Activated T-helper 1 cell treated with anti-CD3 and anti-CD28 coated beads, Interleukin-12 subunit alpha, Interleukin-12 subunit beta, Interleukin-2, Interleukin-4 antibody, amounts not matched to agents 30 ng/mL and 10 ng/mL and 1 ng/mL, durations not matched to agents 14 hours and 24 hours and 36 hours (primary cell): ENCODE results near the gene METRNL. TPM values are rescaled to one million over a fixed set of nuclear protein-coding genes. Genes with fewer than 3 reads are reported as not detected.
"Not testable (repeated sequence)": the region's sequence is repeated elsewhere in the genome, so short reads cannot be mapped to it uniquely, and the experiment has no call there.

ENCODE experiments used
- DNase-seq: peaks from one replicate; pipeline ENCODE4 v3.0.0; 2021; ENCODE audit warnings: low spot score
- H3K27ac Mint-ChIP-seq: one replicate; pipeline ENCODE4 v1.8.0; 2021; ENCODE audit warnings: mild to moderate bottlenecking, mixed read lengths
- H3K27me3 Mint-ChIP-seq: one replicate; pipeline ENCODE4 v1.8.0; 2022; ENCODE audit warnings: mild to moderate bottlenecking, moderate library complexity, mixed read lengths; ENCODE audit not compliant: insufficient read depth
- H3K36me3 Mint-ChIP-seq: one replicate; pipeline ENCODE4 v1.8.0; 2021; ENCODE audit warnings: low read depth, mixed read lengths
- H3K4me1 Mint-ChIP-seq: one replicate; pipeline ENCODE4 v1.8.0; 2021; ENCODE audit warnings: low read depth, mixed read lengths
- H3K4me3 Mint-ChIP-seq: one replicate; pipeline ENCODE4 v1.8.0; 2021; ENCODE audit warnings: mild to moderate bottlenecking, moderate library complexity, mixed read lengths
- H3K9me3 Mint-ChIP-seq: one replicate; pipeline ENCODE4 v1.8.0; 2021; ENCODE audit warnings: mixed read lengths
- intact Hi-C: fragments of 100-400 bp; cut with micrococcal nuclease; formaldehyde crosslinking; loops from one replicate; pipeline ENCODE4 v1.15.1; 2024
- total RNA-seq: library from RNA; stranded (reverse); gene quantifications from 2 replicates; pipeline ENCODE4 v1.2.3, GENCODE V29; 2022

Gene METRNL, protein sequence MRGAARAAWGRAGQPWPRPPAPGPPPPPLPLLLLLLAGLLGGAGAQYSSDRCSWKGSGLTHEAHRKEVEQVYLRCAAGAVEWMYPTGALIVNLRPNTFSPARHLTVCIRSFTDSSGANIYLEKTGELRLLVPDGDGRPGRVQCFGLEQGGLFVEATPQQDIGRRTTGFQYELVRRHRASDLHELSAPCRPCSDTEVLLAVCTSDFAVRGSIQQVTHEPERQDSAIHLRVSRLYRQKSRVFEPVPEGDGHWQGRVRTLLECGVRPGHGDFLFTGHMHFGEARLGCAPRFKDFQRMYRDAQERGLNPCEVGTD
- 31.1 and 31.4 TPM in 2 replicates for total RNA-seq

DNA sequence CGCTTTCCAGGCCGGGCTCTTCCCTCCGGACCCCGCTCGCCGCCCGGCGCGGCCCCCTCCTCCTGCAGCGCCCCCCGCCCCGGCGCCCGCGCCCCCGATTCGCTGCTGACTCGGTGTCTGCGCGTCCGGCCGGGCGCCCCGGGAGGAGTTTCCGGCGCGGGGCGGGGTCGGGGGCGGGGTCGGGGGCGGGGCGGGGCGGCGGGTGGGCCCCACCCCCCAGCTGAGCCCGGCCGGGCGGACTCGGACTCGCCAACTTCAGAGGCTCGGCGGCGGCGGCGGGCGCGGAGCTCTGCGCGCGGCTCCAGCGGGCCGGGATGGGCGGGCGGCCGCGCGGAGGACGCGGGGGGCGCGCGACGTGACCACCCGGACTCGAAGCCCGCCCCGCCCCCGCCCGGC, at the start of gene METRNL:
Gene METRNL, plus strand, starts transcription at position 258 of the 396 bp plus-strand sequence. CDS start 207 bp downstream, outside the sequence.
- peaks cover 11% of the 10 kb centered on the region for H3K27me3 Mint-ChIP-seq
- H3K36me3 Mint-ChIP-seq = peaks cover 12% of the 10 kb centered on the region
- peak; percentile 51 for DNase-seq
- intact Hi-C loops = loop anchor here (1.0 kb wide), 1 partner anchor 28 kb away; no protein-coding TSS in a partner anchor
- H3K27ac Mint-ChIP-seq = no peak within 1 kb of the TSS
- peaks cover 28% of the 10 kb centered on the region for H3K4me1 Mint-ChIP-seq
- peak within 1 kb of the TSS; percentile 58 for H3K4me3 Mint-ChIP-seq
- no peaks in the 10 kb centered on the region for H3K9me3 Mint-ChIP-seq

DNA sequence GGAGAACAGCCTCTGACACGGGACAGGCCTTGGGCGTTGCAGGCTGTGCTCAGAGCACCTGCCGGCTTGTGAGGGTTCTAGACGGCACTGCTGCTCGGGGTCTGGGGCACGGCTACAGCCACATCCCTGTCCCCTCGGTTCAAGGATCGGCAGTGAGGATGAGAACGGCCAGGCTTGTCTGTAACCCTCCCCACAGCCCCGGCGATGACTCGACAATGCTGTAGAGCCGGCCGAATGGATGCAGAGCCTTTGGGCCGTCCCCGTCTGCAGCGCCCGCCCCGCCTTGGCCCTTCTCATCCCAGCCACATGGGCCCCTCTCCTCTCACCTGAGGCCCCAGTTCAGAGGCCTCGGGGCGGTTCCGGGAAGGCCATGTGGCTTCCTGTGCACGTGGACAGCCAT, 49.0 kb upstream of the METRNL start:
- intact Hi-C loops = no loop called here
- no peak for DNase-seq
- Mint-ChIP-seq H3K4me3 (no peak overlapping the region), H3K27me3 (no peaks in the 10 kb centered on the region), H3K36me3 (peaks cover 17% of the 10 kb centered on the region), H3K9me3 (no peaks in the 10 kb centered on the region), H3K4me1 (no peaks in the 10 kb centered on the region), H3K27ac (no peak overlapping the region)

DNA sequence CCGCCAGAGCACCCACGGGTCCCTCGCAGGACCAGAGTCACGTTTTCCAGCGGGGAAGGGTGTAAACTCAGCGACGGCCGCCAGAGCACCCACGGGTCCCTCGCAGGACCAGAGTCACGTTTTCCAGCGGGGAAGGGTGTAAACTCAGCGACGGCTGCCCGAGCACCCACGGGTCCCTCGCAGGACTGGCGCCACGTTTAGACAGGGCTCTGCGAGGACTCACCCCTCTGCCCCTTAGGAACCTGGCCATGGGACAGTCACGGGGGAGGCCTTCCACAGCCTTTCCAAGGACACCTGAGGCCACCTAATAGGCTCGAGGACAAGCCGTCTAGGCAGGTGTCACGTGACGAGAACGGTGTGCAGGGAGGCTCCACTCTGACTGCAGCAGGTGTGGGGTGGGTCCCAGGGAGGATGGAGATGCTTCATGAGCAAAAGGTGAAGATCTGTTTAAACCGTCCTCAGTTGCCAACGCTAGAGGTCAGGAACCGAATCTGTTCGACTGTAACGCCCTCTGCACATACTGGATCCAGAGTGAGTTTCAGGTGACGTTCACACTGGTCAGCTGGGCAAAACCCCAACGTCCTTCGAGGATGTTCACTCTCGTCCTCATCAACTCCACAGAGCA, 48.0 kb upstream of the METRNL start:
- no peak for DNase-seq
- Mint-ChIP-seq H3K4me3 (no peak overlapping the region), H3K9me3 (no peaks in the 10 kb centered on the region), H3K27ac (no peak overlapping the region), H3K36me3 (peaks cover 23% of the 10 kb centered on the region), H3K4me1 (no peaks in the 10 kb centered on the region), H3K27me3 (no peaks in the 10 kb centered on the region)
- intact Hi-C loops = no loop called here

DNA sequence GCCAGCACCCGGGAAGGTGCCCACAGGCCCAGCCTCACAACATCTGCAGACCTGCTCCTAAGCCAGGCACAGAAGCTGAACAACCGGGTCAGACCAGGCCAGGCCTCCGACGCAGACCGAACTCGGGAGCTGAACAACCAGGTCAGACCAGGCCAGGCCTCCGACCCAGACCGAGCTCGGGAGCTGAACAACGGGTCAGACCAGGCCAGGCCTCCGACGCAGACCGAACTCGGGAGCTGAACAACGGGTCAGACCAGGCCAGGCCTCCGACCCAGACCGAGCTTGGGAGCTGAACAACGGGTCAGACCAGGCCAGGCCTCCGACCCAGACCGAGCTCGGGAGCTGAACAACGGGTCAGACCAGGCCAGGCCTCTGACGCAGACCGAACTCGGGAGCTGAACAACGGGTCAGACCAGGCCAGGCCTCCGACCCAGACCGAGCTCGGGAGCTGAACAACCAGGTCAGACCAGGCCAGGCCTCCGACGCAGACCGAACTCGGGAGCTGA, 47.4 kb upstream of the METRNL start:
- H3K27ac Mint-ChIP-seq, DNase-seq, H3K4me3 Mint-ChIP-seq, intact Hi-C loops, H3K9me3 Mint-ChIP-seq, H3K4me1 Mint-ChIP-seq, H3K27me3 Mint-ChIP-seq: not testable (repeated sequence)
- H3K36me3 Mint-ChIP-seq = peaks cover 26% of the 10 kb centered on the region

DNA sequence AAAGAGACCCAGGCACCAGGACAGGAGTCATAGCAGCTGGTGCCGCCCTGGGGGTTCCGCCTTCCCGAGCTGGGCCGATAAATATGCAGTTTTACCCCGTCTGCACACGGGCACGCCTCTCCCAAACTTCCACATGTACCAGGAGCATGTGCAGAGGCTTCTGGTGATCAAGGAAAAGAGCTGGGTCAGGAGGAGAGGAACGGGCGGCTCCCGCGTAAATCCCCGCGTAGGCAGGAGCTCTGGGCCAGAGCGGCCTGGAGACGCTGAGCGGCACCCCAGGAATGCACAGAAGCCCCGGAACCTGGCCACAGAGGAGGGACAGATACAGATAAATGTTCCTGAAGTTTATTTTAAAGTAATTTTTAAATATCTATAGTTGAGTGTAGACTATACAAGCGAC, 46.6 kb upstream of the METRNL start:
- Mint-ChIP-seq H3K9me3 (no peaks in the 10 kb centered on the region), H3K4me1 (no peaks in the 10 kb centered on the region), H3K27me3 (no peaks in the 10 kb centered on the region), H3K27ac (no peak overlapping the region), H3K36me3 (peaks cover 27% of the 10 kb centered on the region), H3K4me3 (no peak overlapping the region)
- DNase-seq = no peak
- intact Hi-C loops = no loop called here

DNA sequence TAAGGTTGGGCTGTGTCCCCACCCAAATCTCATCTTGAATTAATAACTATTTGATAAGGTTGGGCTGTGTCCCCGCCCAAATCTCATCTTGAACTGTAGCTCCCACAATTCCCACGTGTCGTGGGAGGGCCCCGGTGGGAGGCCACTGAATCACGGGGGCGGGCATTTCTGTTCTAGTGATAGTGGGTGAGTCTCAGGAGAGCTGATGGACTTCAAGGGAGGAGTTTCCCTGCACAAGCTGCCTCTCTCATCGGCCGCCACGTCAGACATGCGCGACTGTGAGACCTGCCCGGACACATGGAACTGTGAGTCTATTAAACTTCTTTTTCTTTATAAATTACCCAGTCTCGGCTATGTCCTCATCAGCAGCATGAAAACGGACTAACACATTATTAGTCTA, 44.9 kb upstream of the METRNL start:
- H3K36me3 Mint-ChIP-seq = peaks cover 29% of the 10 kb centered on the region
- H3K27me3 Mint-ChIP-seq = no peaks in the 10 kb centered on the region
- no peak for DNase-seq
- H3K4me1 Mint-ChIP-seq = no peaks in the 10 kb centered on the region
- no peaks in the 10 kb centered on the region for H3K9me3 Mint-ChIP-seq
- no peak overlapping the region for H3K4me3 Mint-ChIP-seq
- H3K27ac Mint-ChIP-seq = no peak overlapping the region
- intact Hi-C loops = no loop called here

DNA sequence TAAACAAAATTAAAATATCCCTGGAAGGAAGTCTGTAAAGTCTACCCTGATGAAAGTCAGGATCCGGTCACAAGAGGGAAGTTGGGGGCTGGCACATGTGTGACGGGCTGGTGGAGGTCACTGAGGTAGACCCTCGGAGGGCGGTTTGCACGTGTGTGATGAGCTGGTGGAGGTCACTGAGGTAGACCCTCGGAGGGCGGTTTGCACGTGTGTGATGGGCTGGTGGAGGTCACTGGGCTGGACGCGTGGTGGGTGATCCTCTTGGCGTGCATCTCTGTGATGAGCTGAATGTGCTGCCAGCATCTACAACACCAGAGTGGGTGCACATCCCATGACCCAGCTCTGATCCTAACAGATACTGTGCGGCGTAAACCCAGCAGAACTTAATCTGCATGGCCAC, 43.7 kb upstream of the METRNL start:
- DNase-seq = no peak
- H3K9me3 Mint-ChIP-seq = peaks cover 7% of the 10 kb centered on the region
- no peaks in the 10 kb centered on the region for H3K27me3 Mint-ChIP-seq
- intact Hi-C loops = no loop called here
- no peak overlapping the region for H3K4me3 Mint-ChIP-seq
- peaks cover 30% of the 10 kb centered on the region for H3K36me3 Mint-ChIP-seq
- H3K4me1 Mint-ChIP-seq = no peaks in the 10 kb centered on the region
- H3K27ac Mint-ChIP-seq = no peak overlapping the region

DNA sequence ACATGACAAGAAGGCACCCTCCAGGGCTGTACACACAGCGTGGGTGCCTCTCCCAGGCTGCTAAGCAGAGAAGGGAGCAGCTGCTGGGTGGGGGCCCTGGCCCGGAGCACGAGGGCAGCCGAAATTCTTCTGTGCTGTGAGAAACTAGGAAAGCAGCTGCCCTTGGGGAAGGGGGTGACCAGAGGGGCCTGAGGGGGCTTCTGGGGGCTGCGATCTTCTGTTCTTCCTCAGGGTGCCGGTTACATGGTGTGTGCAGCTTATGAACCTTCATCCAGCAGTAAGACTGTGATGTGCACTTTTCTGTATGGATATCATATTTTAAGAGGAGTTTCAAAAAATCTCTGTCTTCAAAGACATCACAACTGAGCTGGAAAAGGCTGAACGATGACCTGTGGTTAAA, 43.2 kb upstream of the METRNL start:
- intact Hi-C loops = no loop called here
- DNase-seq = no peak
- Mint-ChIP-seq H3K4me3 (no peak overlapping the region), H3K27ac (no peak overlapping the region), H3K36me3 (peaks cover 34% of the 10 kb centered on the region), H3K27me3 (no peaks in the 10 kb centered on the region), H3K9me3 (peaks cover 11% of the 10 kb centered on the region), H3K4me1 (no peaks in the 10 kb centered on the region)

DNA sequence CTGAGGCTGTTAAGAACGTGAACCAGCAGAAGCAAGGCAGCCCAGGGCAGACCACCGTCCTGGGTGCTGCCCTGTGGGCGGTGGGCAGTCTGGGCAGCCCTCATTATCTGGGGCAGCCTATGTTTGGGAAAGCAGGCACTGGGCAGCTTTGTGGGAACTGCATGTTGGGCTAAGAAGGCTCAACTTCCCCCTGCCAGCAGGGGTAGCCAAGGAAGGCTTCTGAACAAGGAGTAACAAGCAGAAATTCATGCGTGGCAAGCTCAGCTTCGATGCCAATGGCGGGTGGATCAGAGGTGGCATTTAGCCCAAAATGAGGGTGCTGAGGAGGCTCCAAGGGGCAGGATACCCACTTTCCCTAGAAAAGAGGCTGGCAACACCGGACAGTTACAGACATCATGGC, 42.7 kb upstream of the METRNL start:
- Mint-ChIP-seq H3K27me3 (no peaks in the 10 kb centered on the region), H3K27ac (no peak overlapping the region), H3K4me1 (no peaks in the 10 kb centered on the region), H3K36me3 (peaks cover 39% of the 10 kb centered on the region), H3K4me3 (no peak overlapping the region), H3K9me3 (peaks cover 16% of the 10 kb centered on the region)
- intact Hi-C loops = no loop called here
- DNase-seq = no peak

DNA sequence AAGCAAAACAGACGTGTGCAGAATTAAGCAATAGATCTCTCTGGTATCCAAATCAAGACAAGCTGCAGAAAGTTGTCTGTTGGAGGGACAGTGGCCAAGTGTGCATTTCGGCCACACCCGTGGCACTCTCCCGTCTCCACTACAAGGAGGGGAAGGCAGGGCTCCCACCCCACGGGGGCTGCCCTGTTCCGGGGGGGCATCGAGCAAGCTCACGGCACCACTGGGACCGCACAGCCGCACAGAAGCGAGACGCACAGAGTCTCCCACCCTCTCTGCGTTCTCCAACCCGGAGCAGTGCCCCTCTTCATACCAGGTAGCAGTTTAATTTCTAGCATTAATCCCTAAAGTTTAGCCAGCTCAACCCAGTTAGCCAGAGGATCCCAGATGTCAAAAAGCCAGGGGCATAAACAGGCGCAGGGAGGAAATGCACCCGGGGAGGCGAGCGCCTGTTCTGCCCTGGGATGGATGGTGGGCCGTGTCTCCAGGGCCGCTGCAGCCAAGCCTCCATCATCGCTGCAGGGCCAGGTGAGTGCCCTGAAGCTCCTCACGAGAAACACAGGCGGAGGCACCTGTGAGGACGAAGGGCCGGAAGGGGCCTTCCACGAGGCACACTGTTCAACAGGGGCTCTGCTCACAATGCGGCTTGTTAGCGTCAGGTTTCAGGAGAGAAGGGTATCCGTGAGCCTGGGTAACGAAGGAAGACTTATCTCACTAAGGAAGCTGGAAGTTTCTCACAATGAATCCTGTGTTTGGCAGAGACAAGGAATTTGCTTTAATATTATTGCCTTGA, 42.1 kb upstream of the METRNL start:
- Mint-ChIP-seq H3K27ac (no peak overlapping the region), H3K4me3 (no peak overlapping the region), H3K9me3 (peaks cover 21% of the 10 kb centered on the region), H3K27me3 (no peaks in the 10 kb centered on the region), H3K36me3 (peaks cover 40% of the 10 kb centered on the region), H3K4me1 (no peaks in the 10 kb centered on the region)
- intact Hi-C loops = no loop called here
- DNase-seq = no peak

DNA sequence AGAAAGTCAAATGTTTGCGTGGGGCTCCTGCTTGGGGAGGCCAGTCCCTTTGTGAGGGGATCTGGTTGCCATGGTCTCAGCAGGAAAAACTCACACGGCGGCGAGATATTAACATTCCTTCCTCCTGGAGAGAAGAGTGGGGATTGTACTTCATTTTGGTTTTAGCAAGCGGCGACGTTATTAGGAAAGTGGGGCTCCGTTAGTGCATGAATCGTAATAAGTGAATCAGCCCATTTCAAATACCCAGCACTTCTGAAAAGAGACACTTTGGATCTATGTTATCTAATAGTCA, 41.6 kb upstream of the METRNL start:
- Mint-ChIP-seq H3K27me3 (no peaks in the 10 kb centered on the region), H3K27ac (no peak overlapping the region), H3K9me3 (peaks cover 26% of the 10 kb centered on the region), H3K36me3 (peaks cover 46% of the 10 kb centered on the region), H3K4me3 (no peak overlapping the region), H3K4me1 (no peaks in the 10 kb centered on the region)
- intact Hi-C loops = no loop called here
- no peak for DNase-seq

DNA sequence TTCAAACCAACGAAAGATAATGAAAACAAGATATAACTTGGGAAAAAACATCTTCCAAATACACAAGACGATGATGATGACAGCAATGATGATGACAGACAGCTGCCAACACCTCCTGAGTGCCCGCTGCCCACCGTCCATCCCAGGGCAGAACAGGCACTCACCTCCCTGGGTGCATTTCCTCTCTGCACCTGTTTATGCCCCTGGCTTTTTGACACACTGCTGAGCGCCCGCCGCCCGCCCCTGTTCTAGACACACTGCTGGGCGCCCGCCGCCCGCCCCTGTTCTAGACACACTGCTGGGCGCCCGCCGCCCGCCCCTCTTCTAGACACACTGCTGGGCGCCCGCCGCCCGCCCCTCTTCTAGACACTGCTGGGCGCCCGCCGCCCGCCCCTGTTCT, 40.4 kb upstream of the METRNL start:
- H3K27me3 Mint-ChIP-seq, H3K27ac Mint-ChIP-seq, DNase-seq, intact Hi-C loops, H3K4me1 Mint-ChIP-seq, H3K4me3 Mint-ChIP-seq: not testable (repeated sequence)
- peaks cover 37% of the 10 kb centered on the region for H3K9me3 Mint-ChIP-seq
- peaks cover 53% of the 10 kb centered on the region for H3K36me3 Mint-ChIP-seq

DNA sequence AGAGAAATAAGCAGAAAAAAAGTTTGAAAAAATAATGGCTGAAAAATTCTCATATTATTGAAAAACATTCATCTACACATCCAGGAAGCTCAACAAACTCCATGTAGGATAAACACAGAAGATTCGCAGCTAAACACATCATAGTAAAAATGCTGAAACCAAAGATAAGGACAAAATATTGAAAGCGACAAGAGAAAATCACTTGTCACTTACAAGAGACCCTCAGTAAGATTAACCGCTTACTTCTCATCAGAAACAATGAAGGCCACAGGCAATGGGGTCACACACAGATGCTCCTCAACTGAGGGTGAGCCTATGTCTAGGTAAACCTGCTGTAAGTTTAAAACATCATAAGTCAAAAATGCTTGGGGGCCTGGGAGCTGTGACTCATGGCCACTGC, 38.1 kb upstream of the METRNL start:
- Mint-ChIP-seq H3K27ac (no peak overlapping the region), H3K27me3 (no peaks in the 10 kb centered on the region), H3K4me1 (peaks cover 11% of the 10 kb centered on the region), H3K36me3 (peaks cover 47% of the 10 kb centered on the region), H3K9me3 (peaks cover 38% of the 10 kb centered on the region), H3K4me3 (no peak overlapping the region)
- intact Hi-C loops = loop anchor here (10.0 kb wide), 1 partner anchor 177 kb away; no protein-coding TSS in a partner anchor
- no peak for DNase-seq
